K562 (cell line): Measurements from ENCODE around the gene MKRN3. TPM values are rescaled to one million over a fixed set of nuclear protein-coding genes. Genes with fewer than 3 reads are reported as not detected.

Source experiments
- ARID1B ChIP-seq: fragments of 450-650 bp; IDR thresholded peaks from 2 replicates; pipeline ENCODE4 v1.6.1; 2016; ENCODE audit warnings: antibody characterized with exemption, mild to moderate bottlenecking, inconsistent platforms
- CTCF ChIP-seq, 3 experiments: IDR thresholded peaks in 2 of 3; conservative IDR thresholded peaks in 1 of 3; 2 replicates each; pipeline ENCODE4 v1.5.1; 2011 to 2012; ENCODE audit warnings: low read length in 3 of 3, mild to moderate bottlenecking in 3 of 3, control low read depth in 2 of 3, improper control_type of control experiment in 1 of 3, inconsistent platforms in 1 of 3, low read depth in 1 of 3, mixed read lengths in 1 of 3, moderate library complexity in 1 of 3; ENCODE audit not compliant: insufficient read depth in 2 of 3
- KLF6 ChIP-seq: fragments of 250-450 bp; sonication (Bioruptor Pico); IDR thresholded peaks from 2 replicates; pipeline ENCODE4 v1.4.0; 2020; ENCODE audit warnings: mild to moderate bottlenecking, moderate library complexity, borderline replicate concordance
- NFIX ChIP-seq: fragments of 250-450 bp; sonication (Bioruptor Pico); IDR thresholded peaks from 2 replicates; pipeline ENCODE4 v1.4.0; 2020; ENCODE audit warnings: low read depth, mild to moderate bottlenecking, moderate library complexity
- NR4A1 ChIP-seq, 2 experiments: fragments of 250-450 bp in 1 of 2; fragments of 450-650 bp in 1 of 2; sonication (Bioruptor Pico) in 1 of 2; IDR thresholded peaks; 2 replicates each; pipeline versions ENCODE4 v1.4.0 to v1.6.1; 2016 to 2020; ENCODE audit warnings: mild to moderate bottlenecking in 2 of 2, missing compliant biosample characterization in 1 of 2, missing genetic modification characterization in 1 of 2, moderate library complexity in 1 of 2
- PCBP1 ChIP-seq: fragments of 200-400 bp; formaldehyde crosslinking; IDR thresholded peaks from 2 replicates; pipeline ENCODE4 v1.6.1; 2018; ENCODE audit warnings: mild to moderate bottlenecking, low read depth, low read length; ENCODE audit not compliant: poor library complexity, severe bottlenecking
- PTTG1 ChIP-seq: fragments of 450-650 bp; IDR thresholded peaks from 2 replicates; pipeline ENCODE4 v1.6.1; 2016; ENCODE audit warnings: low read depth, mild to moderate bottlenecking, missing genetic modification characterization, missing compliant biosample characterization
- RBM39 ChIP-seq: fragments of 200-400 bp; formaldehyde crosslinking; optimal IDR thresholded peaks from 2 replicates; pipeline ENCODE3; 2018; ENCODE audit warnings: low read depth, low read length
- RUNX1 ChIP-seq: sonication (generic); IDR thresholded peaks from 2 replicates; pipeline ENCODE4 v1.6.1; 2016; ENCODE audit warnings: antibody characterized with exemption, low read depth
- SIRT6 ChIP-seq: IDR thresholded peaks from one replicate; pipeline ENCODE4 v1.6.1; 2012; ENCODE audit warnings: low read depth, mild to moderate bottlenecking, control low read depth, inconsistent platforms, low read length, moderate library complexity
- SOX6 ChIP-seq: fragments of 450-650 bp; IDR thresholded peaks from 2 replicates; pipeline ENCODE4 v1.6.1; 2014; ENCODE audit warnings: mild to moderate bottlenecking
- SP1 ChIP-seq: sonication (generic); formaldehyde crosslinking; IDR thresholded peaks from 2 replicates; pipeline ENCODE4 v1.8.1; 2022; ENCODE audit warnings: mild to moderate bottlenecking, missing genetic modification reagents
- SRSF9 ChIP-seq: fragments of 200-400 bp; formaldehyde crosslinking; IDR thresholded peaks from 2 replicates; pipeline ENCODE4 v1.6.1; 2017; ENCODE audit warnings: low read depth, low read length, borderline replicate concordance
- TCFL5 ChIP-seq: fragments of 250-450 bp; sonication (Bioruptor Pico); conservative IDR thresholded peaks from 2 replicates; pipeline ENCODE4 v1.6.1; 2021; ENCODE audit warnings: mild to moderate bottlenecking, moderate library complexity, matching md5 sums
- TEAD4 ChIP-seq, 2 experiments: sonication (generic) in 1 of 2; formaldehyde crosslinking in 1 of 2; IDR thresholded peaks; 2 replicates each; pipeline versions ENCODE4 v1.6.1 to v1.8.0; 2012 to 2022; ENCODE audit warnings: borderline replicate concordance in 1 of 2, inconsistent platforms in 1 of 2, low read length in 1 of 2, mild to moderate bottlenecking in 1 of 2, missing genetic modification reagents in 1 of 2
- ZFX ChIP-seq: sonication (generic); formaldehyde crosslinking; IDR thresholded peaks from 2 replicates; pipeline ENCODE4 v1.8.0; 2022; ENCODE audit warnings: mild to moderate bottlenecking, missing genetic modification reagents, moderate library complexity
- ZNF174 ChIP-seq: fragments of 250-450 bp; sonication (Bioruptor Pico); IDR thresholded peaks from 2 replicates; pipeline ENCODE4 v1.4.0; 2020; ENCODE audit warnings: mild to moderate bottlenecking
- polyA plus RNA-seq, 8 experiments: library from polyadenylated mRNA; depleted of rRNA in 4 of 8; stranded (reverse) in 5 of 8; unstranded in 3 of 8; fragments of >200 nt; fragmentation: Nextera tagmentation in 2 of 8; fragmentation: Illumina TruSeq in 1 of 8; extraction: Ambion mirVana in 2 of 8; extraction: Trizol in 1 of 8; gene quantifications; 2 replicates each; pipeline versions ENCODE4 v1.2.1 to v1.2.3, GENCODE V29; 2011 to 2014; ENCODE audit warnings: inconsistent platforms in 1 of 8, missing spikeins in 1 of 8
- total RNA-seq, 7 experiments: library from RNA; depleted of rRNA in 6 of 7; stranded (reverse); fragments of >200 nt in 6 of 7; fragmentation: Illumina TruSeq in 2 of 7; extraction: Trizol in 2 of 7; gene quantifications; 2 replicates each; pipeline versions ENCODE4 v1.2.1 to v1.2.3, GENCODE V29; 2011 to 2021; ENCODE audit warnings: low replicate concordance in 1 of 7
- TF ChIP-seq, protein P1 (sequence below): fragments of 450-650 bp; formaldehyde crosslinking; IDR thresholded peaks from 2 replicates; pipeline ENCODE4 v1.4.0; 2020; ENCODE audit warnings: mild to moderate bottlenecking, moderate library complexity
- TF ChIP-seq, protein P2 (sequence below): fragments of 250-450 bp; sonication (Bioruptor Pico); IDR thresholded peaks from 2 replicates; pipeline ENCODE4 v1.5.0; 2022; ENCODE audit warnings: mild to moderate bottlenecking
- TF ChIP-seq, protein P3 (sequence below): fragments of 250-450 bp; sonication (Bioruptor Pico); IDR thresholded peaks from 2 replicates; pipeline ENCODE4 v1.8.0; 2021; ENCODE audit warnings: moderate library complexity, mild to moderate bottlenecking, inconsistent platforms

Gene MKRN3
- total and polyA plus RNA-seq, 9 of the 15 experiments (the other 6 are each of a cell fraction or from before 2014, with no cell fraction given), result 6.5 to 33.4 (median 25.1) TPM

DNA sequence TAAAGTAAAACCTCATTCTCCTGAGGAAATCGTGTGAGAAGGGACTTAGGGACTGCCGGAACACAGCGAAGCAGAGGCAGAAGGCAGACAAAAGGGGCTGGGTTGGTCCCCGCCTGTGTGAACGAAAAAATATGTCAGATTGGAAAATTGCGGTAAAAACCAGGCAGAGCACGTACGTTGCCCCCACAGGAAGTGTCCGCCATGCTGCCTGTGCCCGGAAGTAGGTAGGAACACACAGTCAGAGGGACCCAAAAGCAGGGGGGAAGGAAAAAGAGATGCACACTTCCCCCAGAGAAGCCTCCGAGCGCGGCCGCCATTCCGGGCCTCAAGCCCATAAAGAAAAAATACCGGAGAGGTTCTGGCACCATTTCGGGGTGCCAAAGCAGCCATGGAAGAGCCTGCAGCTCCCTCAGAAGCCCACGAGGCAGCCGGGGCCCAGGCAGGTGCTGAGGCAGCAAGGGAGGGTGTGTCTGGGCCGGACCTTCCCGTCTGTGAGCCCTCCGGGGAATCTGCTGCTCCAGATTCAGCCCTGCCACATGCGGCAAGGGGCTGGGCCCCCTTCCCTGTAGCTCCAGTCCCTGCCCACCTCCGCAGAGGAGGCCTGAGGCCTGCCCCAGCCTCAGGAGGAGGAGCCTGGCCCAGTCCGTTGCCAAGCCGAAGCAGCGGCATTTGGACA lies at the start of gene MKRN3 (continued):
- TF ChIP-seq TEAD4 (IDR thresholded peaks at IDR 0.05; ENCODE audit: low read length) (peak; percentile 58), TEAD4 (CRISPR knock-in tag; IDR thresholded peaks at IDR 0.05; ENCODE audit: borderline replicate concordance) (no peak), TCFL5 (CRISPR knock-in tag) (no peak), SRSF9 (no peak), ZNF174 (CRISPR knock-in tag) (no peak), NFIX (no peak), SP1 (CRISPR knock-in tag) (peak; percentile 55), ZFX (CRISPR knock-in tag) (peak; percentile 91), PCBP1 (peak; percentile 63), SOX6 (peak; percentile 73), NR4A1 (CRISPR knock-in tag; IDR thresholded peaks at IDR 0.05) (no peak), NR4A1 (tag; IDR thresholded peaks at IDR 0.05) (no peak), SIRT6 (no peak), KLF6 (CRISPR knock-in tag) (peak; percentile 82; the same call in 1 of the 2 replicates), RUNX1 (no peak), ARID1B (peak; percentile 29; the same call in 1 of the 2 replicates), CTCF (IDR thresholded peaks at IDR 0.05 in 2 of 3, conservative IDR thresholded peaks at IDR 0.05 in 1 of 3; ENCODE audit: insufficient read depth in 2 of 3, low read depth in 1 of 3, low read length in 3 of 3) (no peak), PTTG1 (tag) (no peak), RBM39 (peak; percentile 58)
- TF ChIP-seq, protein P1, sequence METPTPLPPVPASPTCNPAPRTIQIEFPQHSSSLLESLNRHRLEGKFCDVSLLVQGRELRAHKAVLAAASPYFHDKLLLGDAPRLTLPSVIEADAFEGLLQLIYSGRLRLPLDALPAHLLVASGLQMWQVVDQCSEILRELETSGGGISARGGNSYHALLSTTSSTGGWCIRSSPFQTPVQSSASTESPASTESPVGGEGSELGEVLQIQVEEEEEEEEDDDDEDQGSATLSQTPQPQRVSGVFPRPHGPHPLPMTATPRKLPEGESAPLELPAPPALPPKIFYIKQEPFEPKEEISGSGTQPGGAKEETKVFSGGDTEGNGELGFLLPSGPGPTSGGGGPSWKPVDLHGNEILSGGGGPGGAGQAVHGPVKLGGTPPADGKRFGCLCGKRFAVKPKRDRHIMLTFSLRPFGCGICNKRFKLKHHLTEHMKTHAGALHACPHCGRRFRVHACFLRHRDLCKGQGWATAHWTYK, result no peak
- TF ChIP-seq, protein P2, sequence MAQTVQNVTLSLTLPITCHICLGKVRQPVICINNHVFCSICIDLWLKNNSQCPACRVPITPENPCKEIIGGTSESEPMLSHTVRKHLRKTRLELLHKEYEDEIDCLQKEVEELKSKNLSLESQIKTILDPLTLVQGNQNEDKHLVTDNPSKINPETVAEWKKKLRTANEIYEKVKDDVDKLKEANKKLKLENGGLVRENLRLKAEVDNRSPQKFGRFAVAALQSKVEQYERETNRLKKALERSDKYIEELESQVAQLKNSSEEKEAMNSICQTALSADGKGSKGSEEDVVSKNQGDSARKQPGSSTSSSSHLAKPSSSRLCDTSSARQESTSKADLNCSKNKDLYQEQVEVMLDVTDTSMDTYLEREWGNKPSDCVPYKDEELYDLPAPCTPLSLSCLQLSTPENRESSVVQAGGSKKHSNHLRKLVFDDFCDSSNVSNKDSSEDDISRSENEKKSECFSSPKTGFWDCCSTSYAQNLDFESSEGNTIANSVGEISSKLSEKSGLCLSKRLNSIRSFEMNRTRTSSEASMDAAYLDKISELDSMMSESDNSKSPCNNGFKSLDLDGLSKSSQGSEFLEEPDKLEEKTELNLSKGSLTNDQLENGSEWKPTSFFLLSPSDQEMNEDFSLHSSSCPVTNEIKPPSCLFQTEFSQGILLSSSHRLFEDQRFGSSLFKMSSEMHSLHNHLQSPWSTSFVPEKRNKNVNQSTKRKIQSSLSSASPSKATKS (CRISPR knock-in tag), result no peak
- TF ChIP-seq, protein P3, sequence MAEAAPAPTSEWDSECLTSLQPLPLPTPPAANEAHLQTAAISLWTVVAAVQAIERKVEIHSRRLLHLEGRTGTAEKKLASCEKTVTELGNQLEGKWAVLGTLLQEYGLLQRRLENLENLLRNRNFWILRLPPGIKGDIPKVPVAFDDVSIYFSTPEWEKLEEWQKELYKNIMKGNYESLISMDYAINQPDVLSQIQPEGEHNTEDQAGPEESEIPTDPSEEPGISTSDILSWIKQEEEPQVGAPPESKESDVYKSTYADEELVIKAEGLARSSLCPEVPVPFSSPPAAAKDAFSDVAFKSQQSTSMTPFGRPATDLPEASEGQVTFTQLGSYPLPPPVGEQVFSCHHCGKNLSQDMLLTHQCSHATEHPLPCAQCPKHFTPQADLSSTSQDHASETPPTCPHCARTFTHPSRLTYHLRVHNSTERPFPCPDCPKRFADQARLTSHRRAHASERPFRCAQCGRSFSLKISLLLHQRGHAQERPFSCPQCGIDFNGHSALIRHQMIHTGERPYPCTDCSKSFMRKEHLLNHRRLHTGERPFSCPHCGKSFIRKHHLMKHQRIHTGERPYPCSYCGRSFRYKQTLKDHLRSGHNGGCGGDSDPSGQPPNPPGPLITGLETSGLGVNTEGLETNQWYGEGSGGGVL (CRISPR knock-in tag), result no peak
